H9 (cell line): Measurements from ENCODE around the gene SPRED2. TPM values are rescaled to one million over a fixed set of nuclear protein-coding genes. Genes with fewer than 3 reads are reported as not detected.

ENCODE experiments used
- DNase-seq: peaks from one replicate; pipeline ENCODE4 v3.0.0-alpha.2; 2017
- H2AFZ ChIP-seq: one replicate; pipeline ENCODE4 v1.6.1; 2013; ENCODE audit warnings: mild to moderate bottlenecking, low read length, control low read depth, moderate library complexity
- H2AK5ac ChIP-seq: 2 replicates; pipeline ENCODE4 v1.6.1; 2013; ENCODE audit warnings: low read length, control low read depth, mixed read lengths; ENCODE audit not compliant: insufficient read length
- H2BK120ac ChIP-seq: one replicate; pipeline ENCODE4 v1.6.1; 2013; ENCODE audit warnings: low read depth, mild to moderate bottlenecking, low read length, control low read depth, inconsistent platforms; ENCODE audit not compliant: poor library complexity, severe bottlenecking
- H2BK12ac ChIP-seq: 2 replicates; pipeline ENCODE4 v1.6.1; 2013; ENCODE audit warnings: low read length, control low read depth, mixed read lengths, low read depth; ENCODE audit not compliant: insufficient read length
- H2BK15ac ChIP-seq: 2 replicates; pipeline ENCODE4 v1.6.1; 2013; ENCODE audit warnings: low read depth, low read length, control low read depth
- H2BK20ac ChIP-seq: one replicate; pipeline ENCODE4 v1.6.1; 2013; ENCODE audit warnings: low read depth, mild to moderate bottlenecking, low read length, control low read depth, inconsistent platforms; ENCODE audit not compliant: poor library complexity, severe bottlenecking
- H2BK5ac ChIP-seq: 2 replicates; pipeline ENCODE4 v1.6.1; 2013; ENCODE audit warnings: low read length, control low read depth, mixed read lengths; ENCODE audit not compliant: insufficient read length
- H3K14ac ChIP-seq: 2 replicates; pipeline ENCODE4 v1.6.1; 2013; ENCODE audit warnings: low read length, control low read depth; ENCODE audit not compliant: insufficient read depth
- H3K18ac ChIP-seq: 2 replicates; pipeline ENCODE4 v1.6.1; 2013; ENCODE audit warnings: low read depth, mild to moderate bottlenecking, mixed read lengths, low read length, control low read depth; ENCODE audit not compliant: insufficient read length
- H3K23ac ChIP-seq: 2 replicates; pipeline ENCODE4 v1.6.1; 2013; ENCODE audit warnings: low read length, control low read depth, mixed read lengths, low read depth; ENCODE audit not compliant: insufficient read length
- H3K23me2 ChIP-seq: 2 replicates; pipeline ENCODE4 v1.6.1; 2013; ENCODE audit warnings: low read depth, mild to moderate bottlenecking, mixed read lengths, low read length, control low read depth; ENCODE audit not compliant: insufficient read length, poor library complexity, severe bottlenecking
- H3K27ac ChIP-seq: 2 replicates; pipeline ENCODE4 v1.5.1; 2013; ENCODE audit warnings: low read length, control low read depth, mixed read lengths, low read depth; ENCODE audit not compliant: insufficient read length
- H3K27me3 ChIP-seq: 2 replicates; pipeline ENCODE4 v1.6.1; 2013; ENCODE audit warnings: low read length, control low read depth, inconsistent platforms; ENCODE audit not compliant: insufficient read depth
- H3K4ac ChIP-seq: 2 replicates; pipeline ENCODE4 v1.6.1; 2013; ENCODE audit warnings: low read depth, mild to moderate bottlenecking, control low read depth, inconsistent platforms, low read length, moderate library complexity
- H3K4me1 ChIP-seq: 2 replicates; pipeline ENCODE4 v1.6.1; 2013; ENCODE audit warnings: low read length, control low read depth, inconsistent platforms; ENCODE audit not compliant: insufficient read depth
- H3K4me2 ChIP-seq: 2 replicates; pipeline ENCODE4 v1.6.1; 2013; ENCODE audit warnings: low read length, control low read depth, mixed read lengths; ENCODE audit not compliant: insufficient read length, insufficient read depth
- H3K56ac ChIP-seq: 2 replicates; pipeline ENCODE4 v1.6.1; 2013; ENCODE audit warnings: low read depth, mild to moderate bottlenecking, mixed read lengths, low read length, control low read depth; ENCODE audit not compliant: insufficient read length
- H3K79me1 ChIP-seq: 2 replicates; pipeline ENCODE4 v1.6.1; 2013; ENCODE audit warnings: low read depth, mild to moderate bottlenecking, moderate library complexity, low read length, control low read depth, inconsistent platforms; ENCODE audit not compliant: insufficient read depth, poor library complexity, severe bottlenecking
- H3K79me2 ChIP-seq: 2 replicates; pipeline ENCODE4 v1.6.1; 2013; ENCODE audit warnings: low read length, control low read depth, inconsistent platforms; ENCODE audit not compliant: insufficient read depth
- H3K9ac ChIP-seq: 2 replicates; pipeline ENCODE4 v1.6.1; 2013; ENCODE audit warnings: low read length, control low read depth, mixed read lengths; ENCODE audit not compliant: insufficient read length; ENCODE audit errors: extremely low read depth
- H3K9me3 ChIP-seq: one replicate; pipeline ENCODE4 v1.6.1; 2013; ENCODE audit warnings: low read depth, low read length, inconsistent platforms; ENCODE audit not compliant: control insufficient read depth
- H3T11ph ChIP-seq: one replicate; pipeline ENCODE4 v1.6.1; 2013; ENCODE audit warnings: mild to moderate bottlenecking, low read length, control low read depth, inconsistent platforms
- H4K20me1 ChIP-seq: one replicate; pipeline ENCODE4 v1.6.1; 2013; ENCODE audit not compliant: control insufficient read depth, insufficient read length, insufficient read depth
- H4K5ac ChIP-seq: 2 replicates; pipeline ENCODE4 v1.6.1; 2013; ENCODE audit warnings: low read depth, mild to moderate bottlenecking, mixed read lengths, low read length, control low read depth; ENCODE audit not compliant: insufficient read length
- H4K8ac ChIP-seq: replicated peaks from 2 replicates; pipeline ENCODE4 v1.6.1; 2013; ENCODE audit warnings: low read length, control low read depth, mixed read lengths, low read depth; ENCODE audit not compliant: insufficient read length
- H4K91ac ChIP-seq: 2 replicates; pipeline ENCODE4 v1.6.1; 2013; ENCODE audit warnings: low read depth, mild to moderate bottlenecking, moderate library complexity, mixed read lengths, low read length, control low read depth; ENCODE audit not compliant: insufficient read length
- H3K27ac Mint-ChIP-seq, 3 experiments: 2 replicates in 2 of 3; 3 replicates in 1 of 3; pipeline ENCODE4 v1.8.0; 2020 to 2021; ENCODE audit warnings: mixed read lengths in 3 of 3, mild to moderate bottlenecking in 1 of 3, moderate library complexity in 1 of 3
- H3K27me3 Mint-ChIP-seq: 2 replicates; pipeline ENCODE4 v1.8.0; 2021; ENCODE audit warnings: low read depth, mild to moderate bottlenecking, moderate library complexity, mixed read lengths
- H3K36me3 Mint-ChIP-seq, 3 experiments: 2 replicates in 2 of 3; 3 replicates in 1 of 3; pipeline ENCODE4 v1.8.0; 2020 to 2021; ENCODE audit warnings: low read depth in 3 of 3, mixed read lengths in 3 of 3; ENCODE audit not compliant: insufficient read depth in 1 of 3
- H3K4me1 Mint-ChIP-seq, 2 experiments: 2 replicates each; pipeline ENCODE4 v1.8.0; 2020; ENCODE audit warnings: mixed read lengths in 2 of 2
- H3K4me3 Mint-ChIP-seq, 2 experiments: 2 replicates in 1 of 2; 3 replicates in 1 of 2; pipeline ENCODE4 v1.8.0; 2020 to 2021; ENCODE audit warnings: mild to moderate bottlenecking in 2 of 2, mixed read lengths in 2 of 2, moderate library complexity in 1 of 2
- H3K9me3 Mint-ChIP-seq, 2 experiments: 2 replicates in 1 of 2; 3 replicates in 1 of 2; pipeline ENCODE4 v1.8.0; 2020; ENCODE audit warnings: mild to moderate bottlenecking in 2 of 2, mixed read lengths in 2 of 2, moderate library complexity in 1 of 2
- WGBS: extraction: QIAGEN DNeasy Blood & Tissue Kit; methylation state at CpG from one replicate; pipeline ENCODE4 v1.1.7; 2013; ENCODE audit warnings: missing lambda C conversion rate, low lambda C conversion rate, mixed read lengths; ENCODE audit not compliant: insufficient read length; ENCODE audit errors: extremely low coverage; 5-methylcytosine and 5-hydroxymethylcytosine counted together
- total RNA-seq: library from RNA; stranded (reverse); gene quantifications from 2 replicates; pipeline ENCODE4 v1.2.1, GENCODE V29; 2021
- TF ChIP-seq, protein P1 (sequence below): fragments of 200-600 bp; sonication (generic); conservative IDR thresholded peaks from 3 replicates; pipeline ENCODE4 v1.8.0; 2021; ENCODE audit warnings: antibody characterized with exemption, mild to moderate bottlenecking

SPRED2 gene
- total RNA-seq, 1 experiment from 2014 or later = 23.5 TPM

DNA sequence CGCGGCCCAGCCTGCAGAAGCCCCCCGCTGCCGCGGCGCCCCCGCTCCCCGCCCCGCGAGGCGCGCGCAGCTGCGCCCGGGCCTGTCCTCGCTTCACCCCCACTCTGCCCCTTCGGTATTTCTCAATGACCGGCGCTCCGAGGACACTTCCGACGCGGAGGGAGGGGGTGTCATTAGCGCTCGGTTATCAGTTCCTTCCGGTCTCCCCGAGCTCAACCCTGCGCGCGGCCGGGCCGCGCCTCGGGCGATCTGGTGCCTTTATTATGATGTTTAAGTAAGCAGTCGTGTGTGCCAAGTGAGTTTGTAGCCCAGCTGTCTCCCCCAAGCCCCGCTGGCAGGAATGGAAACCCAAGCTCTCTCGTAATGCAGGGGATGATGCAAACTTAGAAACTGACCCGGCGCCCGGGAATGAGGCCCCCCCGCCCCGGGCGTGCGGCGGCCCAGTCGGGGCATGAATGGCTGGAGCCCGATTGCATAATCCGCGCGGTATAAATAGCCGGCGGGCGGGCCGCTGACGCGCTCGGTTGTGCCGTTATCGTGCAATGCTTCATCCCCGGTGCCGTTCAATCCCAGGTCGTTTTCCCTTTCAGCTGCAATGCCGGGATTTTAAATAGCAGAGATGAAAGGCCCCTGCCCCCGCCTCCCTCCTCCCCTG is 3.9 kb upstream of the SPRED2 start:
- Histone ChIP-seq H3K27ac (no peak overlapping the region), H3K14ac (no peak overlapping the region), H2AFZ (no peak overlapping the region), H2BK20ac (no peak overlapping the region), H3K18ac (no peak overlapping the region), H3K79me1 (no peaks in the 10 kb centered on the region), H3T11ph (no peak overlapping the region), H4K91ac (no peak overlapping the region), H2BK120ac (no peak overlapping the region), H3K27me3 (peaks cover 10% of the 10 kb centered on the region; the same call in 1 of the 2 replicates), H2BK15ac (no peak overlapping the region), H4K20me1 (no peaks in the 10 kb centered on the region), H3K4me1 (peaks cover 7% of the 10 kb centered on the region; the same call in 1 of the 2 replicates), H4K8ac (no peak overlapping the region), H2AK5ac (no peak overlapping the region), H2BK5ac (no peak overlapping the region), H3K56ac (no peak overlapping the region), H3K4ac (no peak overlapping the region), H3K79me2 (no peaks in the 10 kb centered on the region), H3K23ac (no peak overlapping the region), H4K5ac (no peak overlapping the region), H3K9me3 (no peaks in the 10 kb centered on the region), H3K4me2 (peak overlapping the region; percentile 66), H3K9ac (no peak overlapping the region), H2BK12ac (no peak overlapping the region), H3K23me2 (peaks cover 7% of the 10 kb centered on the region)
- peak; percentile 72 for DNase-seq
- TF ChIP-seq, protein P1, sequence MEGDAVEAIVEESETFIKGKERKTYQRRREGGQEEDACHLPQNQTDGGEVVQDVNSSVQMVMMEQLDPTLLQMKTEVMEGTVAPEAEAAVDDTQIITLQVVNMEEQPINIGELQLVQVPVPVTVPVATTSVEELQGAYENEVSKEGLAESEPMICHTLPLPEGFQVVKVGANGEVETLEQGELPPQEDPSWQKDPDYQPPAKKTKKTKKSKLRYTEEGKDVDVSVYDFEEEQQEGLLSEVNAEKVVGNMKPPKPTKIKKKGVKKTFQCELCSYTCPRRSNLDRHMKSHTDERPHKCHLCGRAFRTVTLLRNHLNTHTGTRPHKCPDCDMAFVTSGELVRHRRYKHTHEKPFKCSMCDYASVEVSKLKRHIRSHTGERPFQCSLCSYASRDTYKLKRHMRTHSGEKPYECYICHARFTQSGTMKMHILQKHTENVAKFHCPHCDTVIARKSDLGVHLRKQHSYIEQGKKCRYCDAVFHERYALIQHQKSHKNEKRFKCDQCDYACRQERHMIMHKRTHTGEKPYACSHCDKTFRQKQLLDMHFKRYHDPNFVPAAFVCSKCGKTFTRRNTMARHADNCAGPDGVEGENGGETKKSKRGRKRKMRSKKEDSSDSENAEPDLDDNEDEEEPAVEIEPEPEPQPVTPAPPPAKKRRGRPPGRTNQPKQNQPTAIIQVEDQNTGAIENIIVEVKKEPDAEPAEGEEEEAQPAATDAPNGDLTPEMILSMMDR = no peak
- Mint-ChIP-seq H3K9me3 (no peaks in the 10 kb centered on the region; a peak in 1 of 5 replicates), H3K27ac (peak overlapping the region; percentile 83 to 97 (median 89); a peak in 5 of 7 replicates), H3K27me3 (peaks cover 76% of the 10 kb centered on the region), H3K4me1 (peaks cover 50 to 57% of the 10 kb centered on the region in 2 experiments), H3K4me3 (peak overlapping the region; percentile 82 to 95), H3K36me3 (peaks cover 0 to 3% (median 0%) of the 10 kb centered on the region in 3 experiments; a peak in 1 of 7 replicates)
- no CpG with 5 or more reads among the region's 65 CpGs for WGBS
